DND-41 (cell line): Measurements from ENCODE around the gene SLC41A1.

Source experiments
- EZH2 ChIP-seq: IDR thresholded peaks from 3 replicates; pipeline ENCODE4 v1.6.1; 2012; ENCODE audit warnings: borderline replicate concordance, low read depth, mild to moderate bottlenecking, moderate library complexity, low read length, inconsistent platforms; ENCODE audit not compliant: severe bottlenecking
- TF ChIP-seq, protein P1 (sequence below): IDR thresholded peaks from 2 replicates; pipeline ENCODE4 v1.5.1; 2012; ENCODE audit warnings: borderline replicate concordance, low read length, moderate library complexity, mild to moderate bottlenecking; ENCODE audit not compliant: poor library complexity, severe bottlenecking; ENCODE audit errors: extremely low read depth

DNA sequence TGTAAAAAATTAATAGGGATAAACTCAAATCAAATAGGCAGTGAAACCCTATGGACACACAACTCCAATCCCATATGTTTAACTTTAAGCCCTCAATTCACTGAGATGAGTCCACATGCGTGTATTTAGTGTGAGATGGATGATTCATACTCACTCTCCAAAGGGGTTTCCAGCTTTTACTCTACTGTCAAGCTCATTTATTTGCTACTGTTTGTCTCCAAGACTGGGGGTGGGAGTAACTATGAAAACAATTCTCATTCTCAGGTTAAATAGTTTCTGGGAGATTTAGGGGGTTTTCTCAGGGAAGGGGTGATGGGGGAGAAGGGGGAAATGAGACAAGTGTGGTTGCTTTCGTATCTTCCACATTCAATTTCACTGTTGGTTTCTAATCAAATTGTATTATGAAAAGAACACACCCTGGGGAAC lies 40.4 kb downstream of the SLC41A1 start:
- TF ChIP-seq, protein P1, sequence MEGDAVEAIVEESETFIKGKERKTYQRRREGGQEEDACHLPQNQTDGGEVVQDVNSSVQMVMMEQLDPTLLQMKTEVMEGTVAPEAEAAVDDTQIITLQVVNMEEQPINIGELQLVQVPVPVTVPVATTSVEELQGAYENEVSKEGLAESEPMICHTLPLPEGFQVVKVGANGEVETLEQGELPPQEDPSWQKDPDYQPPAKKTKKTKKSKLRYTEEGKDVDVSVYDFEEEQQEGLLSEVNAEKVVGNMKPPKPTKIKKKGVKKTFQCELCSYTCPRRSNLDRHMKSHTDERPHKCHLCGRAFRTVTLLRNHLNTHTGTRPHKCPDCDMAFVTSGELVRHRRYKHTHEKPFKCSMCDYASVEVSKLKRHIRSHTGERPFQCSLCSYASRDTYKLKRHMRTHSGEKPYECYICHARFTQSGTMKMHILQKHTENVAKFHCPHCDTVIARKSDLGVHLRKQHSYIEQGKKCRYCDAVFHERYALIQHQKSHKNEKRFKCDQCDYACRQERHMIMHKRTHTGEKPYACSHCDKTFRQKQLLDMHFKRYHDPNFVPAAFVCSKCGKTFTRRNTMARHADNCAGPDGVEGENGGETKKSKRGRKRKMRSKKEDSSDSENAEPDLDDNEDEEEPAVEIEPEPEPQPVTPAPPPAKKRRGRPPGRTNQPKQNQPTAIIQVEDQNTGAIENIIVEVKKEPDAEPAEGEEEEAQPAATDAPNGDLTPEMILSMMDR = no peak
- TF ChIP-seq EZH2 = no peak
